ENCODE data around the gene KRTAP4-2.

KRTAP4-2 gene

DNA sequence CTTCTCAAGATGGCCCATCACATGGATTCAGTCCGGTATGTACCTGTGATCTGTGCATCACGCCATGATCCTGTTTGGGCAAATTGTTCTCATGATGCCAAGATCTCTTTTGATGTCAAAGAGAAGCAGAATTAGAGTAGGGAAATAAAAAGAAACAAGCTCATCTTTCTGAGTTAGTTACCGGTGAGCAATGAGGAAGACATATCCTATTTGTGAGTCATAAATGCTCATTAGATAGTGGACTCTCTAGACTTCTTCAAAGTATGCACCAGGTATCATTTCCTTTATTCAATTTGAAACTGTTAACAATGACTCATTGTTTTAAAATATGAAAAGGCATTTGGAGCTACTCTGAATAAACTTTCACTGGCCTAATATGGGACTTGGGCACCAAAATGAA lies 46.0 kb downstream of the KRTAP4-2 start:
- no peak overlapping the region for H3K27ac ChIP-seq
- H3K9me3 ChIP-seq = no peaks in the 10 kb centered on the region
- no peaks in the 10 kb centered on the region for H3K36me3 ChIP-seq
- no peaks in the 10 kb centered on the region for H3K4me1 ChIP-seq
- intact Hi-C loops (cut with DNase I; ENCODE audit: low total_unique reads) = no loop called here
- no peaks in the 10 kb centered on the region for H3K27me3 ChIP-seq
- TF ChIP-seq, protein P1, sequence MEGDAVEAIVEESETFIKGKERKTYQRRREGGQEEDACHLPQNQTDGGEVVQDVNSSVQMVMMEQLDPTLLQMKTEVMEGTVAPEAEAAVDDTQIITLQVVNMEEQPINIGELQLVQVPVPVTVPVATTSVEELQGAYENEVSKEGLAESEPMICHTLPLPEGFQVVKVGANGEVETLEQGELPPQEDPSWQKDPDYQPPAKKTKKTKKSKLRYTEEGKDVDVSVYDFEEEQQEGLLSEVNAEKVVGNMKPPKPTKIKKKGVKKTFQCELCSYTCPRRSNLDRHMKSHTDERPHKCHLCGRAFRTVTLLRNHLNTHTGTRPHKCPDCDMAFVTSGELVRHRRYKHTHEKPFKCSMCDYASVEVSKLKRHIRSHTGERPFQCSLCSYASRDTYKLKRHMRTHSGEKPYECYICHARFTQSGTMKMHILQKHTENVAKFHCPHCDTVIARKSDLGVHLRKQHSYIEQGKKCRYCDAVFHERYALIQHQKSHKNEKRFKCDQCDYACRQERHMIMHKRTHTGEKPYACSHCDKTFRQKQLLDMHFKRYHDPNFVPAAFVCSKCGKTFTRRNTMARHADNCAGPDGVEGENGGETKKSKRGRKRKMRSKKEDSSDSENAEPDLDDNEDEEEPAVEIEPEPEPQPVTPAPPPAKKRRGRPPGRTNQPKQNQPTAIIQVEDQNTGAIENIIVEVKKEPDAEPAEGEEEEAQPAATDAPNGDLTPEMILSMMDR (IDR thresholded peaks at IDR 0.05) = no peak
- DNase-seq = no peak
- no peak overlapping the region for H3K4me3 ChIP-seq
